Erythroblast (primary cell): ENCODE measurements around the gene SKIC2.

Experiments
- GATA1 ChIP-seq: IDR thresholded peaks from 2 replicates; pipeline ENCODE4 v1.6.1; 2011; ENCODE audit warnings: low read depth, mild to moderate bottlenecking, control low read depth, low read length, moderate library complexity
- POLR2A ChIP-seq: IDR thresholded peaks from 2 replicates; pipeline ENCODE4 v1.6.1; 2011; ENCODE audit warnings: mild to moderate bottlenecking, low read length

- TF ChIP-seq POLR2A (no peak), GATA1 (no peak)
Measured at GRCh38 chr6:31956796-31957195, 2.2 kb upstream of the SKIC2 start.
